GM19372 (cell line): ENCODE measurements around the gene CASS4.
A peak's percentile ranks its signal among the peaks of the same experiment; 100 is the strongest.
"Not testable (repeated sequence)": the region's sequence is repeated elsewhere in the genome, so short reads cannot be mapped to it uniquely, and the experiment has no call there.

ENCODE experiments used
- ATAC-seq: cut with Tn5 transposase; IDR thresholded peaks from one replicate; pipeline ENCODE4 v1.9.1; 2021; ENCODE audit warnings: mild to moderate bottlenecking, low read depth, moderate library complexity; ENCODE audit not compliant: unreplicated experiment

CASS4 gene

GRCh38 chr20:56391596-56392131, 20.4 kb upstream of the CASS4 start:
- peak; percentile 36 for ATAC-seq

DNA sequence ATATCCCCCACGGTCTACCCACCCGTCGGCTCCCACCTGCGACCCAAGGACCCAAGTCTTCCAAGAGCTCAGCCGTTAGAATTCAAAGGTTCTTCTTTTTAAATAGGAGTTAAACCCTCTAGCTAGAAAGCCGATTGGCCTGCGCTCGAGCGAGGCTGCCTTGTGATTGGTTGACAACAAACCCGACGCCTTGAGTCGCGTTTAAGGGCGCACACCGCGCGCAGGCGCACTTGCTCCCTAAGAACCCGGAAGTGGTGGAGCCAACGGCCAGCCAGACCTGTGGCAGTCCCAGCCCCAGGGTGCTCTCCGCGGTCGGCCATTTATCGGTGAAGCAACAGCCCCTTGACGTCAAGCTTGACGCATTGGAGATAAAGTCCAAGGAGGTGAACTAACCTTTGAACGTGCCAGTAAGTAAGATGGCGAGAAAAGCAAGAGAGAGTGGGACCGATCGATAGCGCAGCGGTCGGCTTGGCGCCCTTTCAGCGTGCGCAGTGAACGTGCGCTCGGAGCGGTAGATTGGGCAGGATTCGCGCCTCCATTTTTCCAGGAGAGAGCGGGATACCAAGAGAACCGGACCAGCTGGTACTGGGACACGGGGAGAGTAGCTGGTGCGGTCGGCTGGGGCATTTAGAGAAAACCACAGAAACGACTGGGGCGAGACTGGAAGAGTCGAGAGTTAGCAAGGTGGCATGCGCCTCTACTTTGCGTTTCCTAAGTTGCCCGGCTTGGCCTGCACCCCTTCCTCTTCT, 19.8 kb upstream of the CASS4 start, which contains the start of the genes AURKA and CSTF1:
Gene AURKA, minus strand, starts transcription at position 84 of the 749 bp plus-strand sequence. CDS start 4,018 bp downstream, outside the sequence.
Gene CSTF1, plus strand, starts transcription at position 514 of the 749 bp plus-strand sequence. CDS start 2,908 bp downstream, outside the sequence.
- peak; percentile 86 for ATAC-seq

- no peak for ATAC-seq
These were observed 19.1 kb upstream of the CASS4 start for GRCh38 chr20:56392881-56393482.

DNA sequence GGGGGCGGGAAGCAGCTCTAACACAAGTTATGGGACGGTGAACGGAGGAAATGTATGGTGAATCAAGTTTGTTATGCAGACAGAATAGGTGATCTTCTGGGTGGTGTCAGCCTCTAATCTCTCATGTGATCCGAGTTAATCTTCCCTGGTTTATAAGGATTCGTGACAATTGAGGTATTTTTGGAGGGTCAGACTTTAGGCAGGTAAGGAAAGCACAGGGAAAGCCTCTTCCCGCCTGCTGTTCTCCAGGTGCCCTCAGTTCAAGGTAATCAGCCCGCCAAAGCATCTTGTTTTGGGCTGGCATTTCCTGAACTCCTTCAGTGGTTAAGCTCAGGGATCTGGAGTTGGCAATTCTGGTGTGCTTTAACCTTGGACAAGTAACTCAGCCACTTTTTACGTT, 18.4 kb upstream of the CASS4 start:
- no peak for ATAC-seq

GRCh38 chr20:56395166-56395565, 16.9 kb upstream of the CASS4 start:
- no peak for ATAC-seq

DNA sequence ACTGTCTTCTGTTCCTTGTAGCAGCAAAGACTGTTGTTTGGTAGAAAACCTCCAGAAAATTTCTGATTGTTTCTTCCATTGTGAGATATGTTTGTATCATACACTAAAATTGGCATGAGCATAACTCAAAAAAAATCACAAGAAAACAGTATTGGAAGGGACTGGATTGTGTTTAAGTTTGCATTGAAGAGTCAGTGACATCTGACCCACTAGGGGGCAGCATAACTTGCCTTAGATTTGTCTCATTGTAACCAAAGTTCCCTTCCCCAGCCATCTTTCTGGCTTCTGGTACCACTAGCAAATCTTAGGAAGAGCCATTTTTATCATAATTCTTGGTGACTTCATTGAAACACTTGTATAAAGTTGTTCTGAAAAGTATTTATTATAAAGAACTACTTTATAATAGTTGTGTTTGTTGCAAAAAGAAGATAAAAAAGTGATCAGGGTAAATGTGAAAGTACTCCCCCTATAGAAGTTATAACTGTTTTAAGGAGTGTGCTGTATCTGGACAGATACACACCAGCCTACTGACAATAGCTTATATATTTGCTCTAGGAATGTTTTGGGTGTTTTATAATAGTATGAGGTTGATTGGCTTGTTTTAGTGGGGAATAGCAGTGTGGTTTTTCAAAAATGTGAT, 11.9 kb upstream of the CASS4 start:
- ATAC-seq: no peak

DNA sequence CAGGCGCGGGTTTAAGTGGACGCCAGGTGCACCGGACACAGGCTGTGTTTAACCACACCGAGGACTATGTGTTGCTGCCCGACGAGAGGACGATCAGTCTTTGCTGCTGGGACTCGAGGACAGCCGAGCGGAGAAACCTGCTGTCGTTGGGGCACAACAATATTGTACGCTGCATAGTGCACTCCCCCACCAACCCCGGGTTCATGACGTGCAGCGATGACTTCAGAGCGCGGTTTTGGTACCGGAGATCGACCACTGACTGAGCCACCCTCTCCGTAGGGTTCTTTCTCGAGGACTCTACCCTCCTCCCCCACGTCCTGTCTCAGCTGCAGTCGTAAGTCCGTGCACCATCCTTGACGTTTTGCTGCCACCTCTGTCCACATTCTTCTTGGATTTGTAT, 8.6 kb upstream of the CASS4 start:
- no peak for ATAC-seq

DNA sequence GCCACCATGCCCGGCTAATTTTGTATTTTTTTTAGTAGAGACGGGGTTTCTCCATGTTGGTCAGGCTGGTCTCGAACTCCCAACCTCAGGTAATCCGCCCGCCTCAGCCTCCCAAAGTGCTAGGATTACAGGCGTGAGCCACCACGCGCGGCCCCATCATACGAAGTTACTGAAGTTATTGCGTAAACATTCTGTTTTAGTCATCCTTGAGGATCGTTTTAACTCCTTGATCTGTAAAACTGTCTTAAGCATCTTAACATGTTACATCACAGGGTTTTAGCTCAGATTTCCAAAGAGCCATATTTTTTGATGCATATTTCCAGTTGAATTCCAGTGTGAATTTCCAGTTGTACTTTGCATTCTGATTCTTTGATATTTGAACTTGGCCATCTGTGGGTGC, 6.7 kb upstream of the CASS4 start:
- not testable (repeated sequence) for ATAC-seq

DNA sequence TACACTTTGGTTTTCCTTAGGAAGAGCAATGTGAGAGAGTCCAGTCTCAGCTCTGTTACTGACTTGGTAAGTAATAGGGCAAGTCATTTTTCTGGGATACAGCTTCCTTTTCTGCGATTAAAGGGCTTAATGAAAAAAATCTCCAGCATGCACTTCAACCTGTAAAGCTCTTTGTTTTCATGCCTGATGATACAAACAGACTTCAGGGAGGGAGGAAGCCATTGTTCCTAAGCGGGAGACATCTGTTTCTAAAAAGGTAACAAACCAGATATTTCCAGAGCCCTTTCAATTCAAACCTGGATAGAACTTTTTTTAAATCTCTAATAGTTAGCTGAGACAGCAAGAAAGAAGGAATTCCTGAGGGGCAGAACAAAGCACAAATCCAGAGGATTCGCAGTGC, 5.2 kb upstream of the CASS4 start:
- no peak for ATAC-seq

GRCh38 chr20:56409521-56409920, 2.5 kb upstream of the CASS4 start:
- no peak for ATAC-seq

DNA sequence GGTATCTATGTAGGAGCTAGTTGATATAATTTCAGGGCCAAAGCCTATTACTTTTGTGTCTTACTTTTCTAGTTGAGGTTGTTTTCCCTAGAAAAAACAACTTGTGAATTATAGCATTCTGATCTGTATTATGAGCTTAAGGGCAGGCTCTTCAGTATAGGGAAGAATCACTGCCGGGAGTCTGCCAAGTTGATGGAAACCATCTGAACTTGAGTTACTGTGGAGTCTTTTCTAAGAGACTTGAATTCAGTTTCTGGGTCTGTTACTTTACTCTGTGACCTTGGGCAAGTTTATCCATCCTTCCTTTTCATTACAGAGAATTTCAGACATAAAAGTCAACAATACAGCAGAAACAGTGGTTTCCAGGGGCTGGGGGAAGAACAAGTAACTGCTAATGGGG, 2.1 kb upstream of the CASS4 start:
- no peak for ATAC-seq

DNA sequence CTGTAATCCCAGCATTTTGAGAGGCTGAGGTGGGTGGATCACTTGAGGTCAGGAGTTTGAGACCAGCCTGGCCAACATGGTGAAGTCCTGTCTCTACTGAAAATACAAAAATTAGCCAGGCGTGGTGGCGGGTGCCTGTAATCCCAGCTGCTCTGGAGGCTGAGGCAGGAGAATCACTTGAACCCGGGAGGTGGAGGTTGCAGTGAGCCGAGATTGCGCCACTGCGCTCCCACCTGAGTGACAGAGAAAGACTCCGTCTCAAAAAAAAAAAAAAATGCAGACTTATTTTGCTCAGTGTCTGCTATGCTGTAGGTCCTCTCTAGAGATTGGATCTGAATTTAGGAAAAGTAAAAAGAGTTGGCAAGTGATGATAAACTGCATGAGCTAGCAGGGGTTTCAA, 773 bp upstream of the CASS4 start:
- ATAC-seq: not testable (repeated sequence)

DNA sequence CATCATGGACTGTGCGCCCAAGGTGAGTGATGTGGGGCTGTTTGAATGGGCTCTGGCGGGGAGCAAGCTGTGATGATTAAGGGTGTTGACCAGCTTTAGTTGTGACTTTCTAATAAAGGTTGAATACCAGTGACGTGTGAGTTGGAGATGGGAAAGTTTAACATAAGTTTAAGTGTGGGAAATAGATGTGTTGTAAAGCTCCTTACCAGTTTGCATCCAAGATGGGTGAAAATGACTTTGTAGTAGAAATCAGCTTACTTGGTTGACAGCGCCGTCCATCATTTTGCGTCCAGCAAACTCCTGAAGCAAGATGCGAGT, 372 bp downstream of the CASS4 start:
- no peak for ATAC-seq

DNA sequence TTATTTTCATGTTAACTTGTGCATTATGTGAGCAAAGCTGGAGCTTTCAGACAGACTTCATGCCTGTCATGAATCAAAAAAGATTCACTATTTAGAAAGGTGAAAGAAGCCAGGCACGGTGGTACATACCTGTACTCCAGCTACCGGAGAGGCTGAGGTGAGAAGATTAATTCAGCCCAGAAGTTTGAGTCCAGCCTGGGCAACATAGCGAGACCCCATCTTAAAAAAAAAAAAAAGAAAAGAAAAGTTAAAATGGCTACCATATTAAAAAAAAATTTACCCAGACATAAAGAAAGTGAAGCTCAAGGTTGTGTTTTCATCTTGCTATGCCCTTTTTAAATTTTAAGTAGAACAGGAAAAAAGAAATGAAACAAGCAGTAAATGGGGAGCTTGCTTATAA, 889 bp downstream of the CASS4 start:
- no peak for ATAC-seq

GRCh38 chr20:56414842-56415765, 3.0 kb downstream of the CASS4 start:
- no peak for ATAC-seq

DNA sequence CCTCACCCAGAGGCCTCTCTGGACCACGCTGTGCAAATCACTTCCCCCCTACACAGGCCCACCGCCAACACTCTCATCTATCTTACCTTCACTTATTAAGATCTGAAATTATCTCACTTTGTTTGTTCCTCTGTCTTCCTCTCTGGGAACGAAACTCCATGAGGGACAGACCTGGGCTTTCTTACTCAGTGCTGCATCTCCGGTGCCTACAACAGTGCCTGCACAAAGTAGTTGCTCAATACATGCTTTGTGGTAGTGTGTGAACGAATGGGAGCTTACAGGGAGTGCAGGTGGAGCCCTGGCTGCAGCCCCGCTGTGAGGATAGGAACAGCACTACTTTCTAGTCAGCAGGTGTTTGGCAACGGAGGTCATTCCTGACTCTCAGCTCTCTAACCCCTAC, 5.3 kb downstream of the CASS4 start:
- no peak for ATAC-seq

GRCh38 chr20:56417911-56418310, 5.9 kb downstream of the CASS4 start:
- no peak for ATAC-seq

- ATAC-seq: no peak
These were observed 6.4 kb downstream of the CASS4 start for GRCh38 chr20:56418385-56418861.

GRCh38 chr20:56420028-56420427, 8.0 kb downstream of the CASS4 start:
- ATAC-seq: no peak

DNA sequence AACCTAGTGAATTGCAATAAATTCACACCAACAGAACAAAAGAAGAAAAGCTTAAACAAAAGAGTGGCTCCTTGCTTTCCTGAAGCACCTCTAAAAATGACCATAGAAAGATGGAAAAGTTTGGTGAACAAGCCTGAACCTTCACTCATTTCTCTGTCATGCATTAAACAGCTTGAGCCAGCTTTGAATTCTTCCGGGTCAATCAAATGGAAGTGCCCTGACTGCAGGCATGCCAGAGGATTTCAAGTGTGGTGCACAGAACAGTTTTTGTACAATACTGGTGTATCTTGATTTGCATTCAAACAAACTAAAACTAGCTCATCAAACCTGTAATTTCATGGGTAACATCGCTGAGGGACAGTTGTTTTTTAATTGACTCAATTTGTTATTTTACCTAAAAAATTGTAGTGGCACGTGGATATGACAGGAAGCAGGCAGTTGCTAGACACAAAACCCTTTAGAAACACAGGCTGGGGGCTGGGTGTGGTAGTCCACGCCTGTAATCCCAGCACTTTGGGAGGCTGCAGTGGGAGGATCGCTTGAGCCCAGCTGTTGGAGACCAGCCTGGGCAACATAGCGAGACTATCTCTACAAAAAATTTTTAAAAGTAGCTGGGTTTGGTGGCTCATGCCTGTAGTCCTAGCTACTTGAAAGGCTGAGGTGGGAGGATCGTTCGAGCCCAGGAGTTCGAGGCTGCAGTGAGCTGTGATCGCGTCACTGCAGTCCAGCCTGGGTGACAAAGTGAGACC, 9.1 kb downstream of the CASS4 start:
- no peak for ATAC-seq
